ENCODE data around the gene GADD45GIP1. TPM values are rescaled to one million over a fixed set of nuclear protein-coding genes. Genes with fewer than 3 reads are reported as not detected.

Gene GADD45GIP1
- polyA plus RNA-seq, 2 of the 4 experiments (the other 2 are of a cell fraction), result 26.4 to 31.1 TPM

- TF ChIP-seq CBX2 (IDR thresholded peaks at IDR 0.05; ENCODE audit: borderline replicate concordance, low read depth), result no peak
- TF ChIP-seq EP300 (IDR thresholded peaks at IDR 0.05), result no peak
- no peak for TF ChIP-seq NR3C1 (IDR thresholded peaks at IDR 0.05)
- TF ChIP-seq ZSCAN20 (CRISPR knock-in tag; IDR thresholded peaks at IDR 0.05), result no peak
- no peak for TF ChIP-seq RARB (CRISPR knock-in tag; IDR thresholded peaks at IDR 0.05)
- no peak for TF ChIP-seq SREBF2 (IDR thresholded peaks at IDR 0.05)
- TF ChIP-seq HMGXB4 (CRISPR knock-in tag; IDR thresholded peaks at IDR 0.05; ENCODE audit: borderline replicate concordance), result no peak
- no peak for TF ChIP-seq RAD21 (conservative IDR thresholded peaks at IDR 0.05 in 1 of 2, IDR thresholded peaks at IDR 0.05 in 1 of 2)
- TF ChIP-seq ATOH8 (CRISPR knock-in tag; IDR thresholded peaks at IDR 0.05; ENCODE audit: low read depth), result no peak
- no peak for TF ChIP-seq PHF8 (IDR thresholded peaks at IDR 0.05; ENCODE audit: borderline replicate concordance, low read depth)
- TF ChIP-seq TFCP2L1 (CRISPR knock-in tag; IDR thresholded peaks at IDR 0.05), result no peak
- TF ChIP-seq CBX8 (IDR thresholded peaks at IDR 0.05), result no peak
- TF ChIP-seq ELK1 (IDR thresholded peaks at IDR 0.05; ENCODE audit: low read depth, low read length), result no peak
- no peak for TF ChIP-seq CHD2 (IDR thresholded peaks at IDR 0.05; ENCODE audit: low read length, partially characterized antibody)
- no peak for TF ChIP-seq FOSL2 (IDR thresholded peaks at IDR 0.05)
- TF ChIP-seq FOSL2 (CRISPR knock-in tag; IDR thresholded peaks at IDR 0.05), result no peak
- ATAC-seq (no peak), DNase-seq (ENCODE audit: low read depth in 1 of 2, low spot score in 1 of 2) (no peak), FAIRE-seq (no peak)
- Histone ChIP-seq H3K4me2 (no peak overlapping the region), H3K9me3 (no peaks in the 10 kb centered on the region), H3K27ac (no peak overlapping the region), H3K4me3 (no peak overlapping the region), H3K4me1 (peaks cover 8% of the 10 kb centered on the region; the same call in 2 of the 3 replicates)
- POLR2A ChIA-PET, result no interaction called here
- CTCF ChIA-PET, result interaction anchor here (0.7 to 2.1 kb wide), 2 partner anchors 8 to 82 kb away, joined by 3 to 12 read pairs; no protein-coding TSS in a partner anchor
- 92% methylated on average over 8 of the region's 19 CpGs for WGBS (ENCODE audit: missing lambda C conversion rate)
These were observed 26.9 kb downstream of the GADD45GIP1 start for GRCh38 chr19:12930002-12930645.

- H3K4me3 ChIP-seq, result no peak overlapping the region
- H3K27ac ChIP-seq, result no peak overlapping the region
- H3K4me1 ChIP-seq, result no peaks in the 10 kb centered on the region
- FAIRE-seq (no peak), ATAC-seq (no peak), DNase-seq (ENCODE audit: low read depth in 1 of 2, low spot score in 1 of 2) (no peak)
- no peak overlapping the region for H3K4me2 ChIP-seq
- no peaks in the 10 kb centered on the region for H3K9me3 ChIP-seq
- ChIA-PET CTCF (interaction anchor here (1.6 to 1.7 kb wide), 2 partner anchors 8 to 41 kb away, joined by 5 to 7 read pairs; no protein-coding TSS in a partner anchor), POLR2A (no interaction called here)
- WGBS (ENCODE audit: missing lambda C conversion rate), result 97% methylated on average over 25 of the region's 29 CpGs
- TF ChIP-seq HOXA7 (CRISPR knock-in tag; IDR thresholded peaks at IDR 0.05) (no peak), USF2 (IDR thresholded peaks at IDR 0.05) (no peak), RARB (CRISPR knock-in tag; IDR thresholded peaks at IDR 0.05) (no peak), CBX2 (IDR thresholded peaks at IDR 0.05; ENCODE audit: borderline replicate concordance, low read depth) (no peak), RFX5 (IDR thresholded peaks at IDR 0.05) (no peak), HOXB5 (CRISPR knock-in tag; IDR thresholded peaks at IDR 0.05) (no peak)
These were observed 32.3 kb downstream of the GADD45GIP1 start for GRCh38 chr19:12924621-12925310.
